Measurements from ENCODE around the gene FDPS.
"Not testable (repeated sequence)": the region's sequence is repeated elsewhere in the genome, so short reads cannot be mapped to it uniquely, and the experiment has no call there.

- not testable (repeated sequence) for TF ChIP-seq CTCF (IDR thresholded peaks at IDR 0.05; ENCODE audit: poor library complexity); EZH2 (IDR thresholded peaks at IDR 0.05; ENCODE audit: borderline replicate concordance)
These were observed 20.2 kb downstream of the FDPS start for GRCh38 chr1:155328856-155329255.
